ENCODE measurements around the gene SLC2A6. TPM values are rescaled to one million over a fixed set of nuclear protein-coding genes. Genes with fewer than 3 reads are reported as not detected.

The SLC2A6 gene
- total RNA-seq, 2 experiments from 2014 or later, result 6.3 to 7.1 TPM

GRCh38 chr9:133485531-133486260 is 6.8 kb upstream of the SLC2A6 start:
- peak overlapping the region; percentile 61 for H3K4me3 Mint-ChIP-seq
- H3K27ac Mint-ChIP-seq, result peak overlapping the region; percentile 76
- H3K4me1 Mint-ChIP-seq, result peaks cover 1% of the 10 kb centered on the region
- peaks cover 2% of the 10 kb centered on the region for H3K27me3 Mint-ChIP-seq
- peak; percentile 65 for DNase-seq
- peak; percentile 73 for ATAC-seq (ENCODE audit: low read depth)
- H3K9me3 Mint-ChIP-seq, result no peaks in the 10 kb centered on the region
- POLR2A ChIA-PET, result interaction anchor here (1.7 kb wide), 1 partner anchor 111 kb away, joined by 3 read pairs; no protein-coding TSS in a partner anchor
- H3K36me3 Mint-ChIP-seq, result no peaks in the 10 kb centered on the region

- no peaks in the 10 kb centered on the region for H3K9me3 Mint-ChIP-seq
- no peak overlapping the region for H3K4me3 Mint-ChIP-seq
- no peak overlapping the region for H3K27ac Mint-ChIP-seq
- no peak for ATAC-seq (ENCODE audit: low read depth)
- H3K36me3 Mint-ChIP-seq, result no peaks in the 10 kb centered on the region
- DNase-seq, result no peak
- peaks cover 2% of the 10 kb centered on the region for H3K27me3 Mint-ChIP-seq
- POLR2A ChIA-PET, result interaction anchor here (1.7 kb wide), 1 partner anchor 111 kb away, joined by 3 read pairs; no protein-coding TSS in a partner anchor
- peaks cover 2% of the 10 kb centered on the region for H3K4me1 Mint-ChIP-seq
These were observed 6.0 kb upstream of the SLC2A6 start for GRCh38 chr9:133484671-133485437.

- Mint-ChIP-seq H3K27me3 (peaks cover 2% of the 10 kb centered on the region), H3K36me3 (no peaks in the 10 kb centered on the region), H3K4me3 (no peak overlapping the region), H3K9me3 (no peaks in the 10 kb centered on the region), H3K27ac (no peak overlapping the region), H3K4me1 (peaks cover 7% of the 10 kb centered on the region)
- no peak for DNase-seq
- no peak for ATAC-seq (ENCODE audit: low read depth)
- POLR2A ChIA-PET, result no interaction called here
These were observed 4.7 kb upstream of the SLC2A6 start for GRCh38 chr9:133483611-133484010.

GRCh38 chr9:133477992-133478850 is 678 bp downstream of the SLC2A6 start:
- ATAC-seq (ENCODE audit: low read depth) (peak; percentile 10), DNase-seq (no peak)

GRCh38 chr9:133477461-133477860 is 1.4 kb downstream of the SLC2A6 start:
- Mint-ChIP-seq H3K27me3 (no peaks in the 10 kb centered on the region), H3K36me3 (no peaks in the 10 kb centered on the region), H3K9me3 (no peaks in the 10 kb centered on the region), H3K27ac (no peak overlapping the region), H3K4me3 (peak overlapping the region; percentile 76), H3K4me1 (peaks cover 11% of the 10 kb centered on the region)
- ATAC-seq (ENCODE audit: low read depth), result no peak
- POLR2A ChIA-PET, result interaction anchor here (1.0 to 1.4 kb wide), 2 partner anchors 19 to 60 kb away, joined by 3 read pairs; partner anchors contain the start of gene REXO4
- no peak for DNase-seq

More at GRCh38 chr9:133477992-133478850, 678 bp downstream of the SLC2A6 start:
- peaks cover 11% of the 10 kb centered on the region for H3K4me1 Mint-ChIP-seq
- no peaks in the 10 kb centered on the region for H3K27me3 Mint-ChIP-seq
- H3K36me3 Mint-ChIP-seq, result no peaks in the 10 kb centered on the region
- peak overlapping the region; percentile 76 for H3K4me3 Mint-ChIP-seq
- POLR2A ChIA-PET, result interaction anchor here (0.5 to 1.8 kb wide), 8 partner anchors 13 to 1628 kb away, joined by 3 to 6 read pairs (median 4); partner anchors contain the start of genes CACFD1 and REXO4
- H3K27ac Mint-ChIP-seq, result peak overlapping the region; percentile 56
- no peaks in the 10 kb centered on the region for H3K9me3 Mint-ChIP-seq

- ATAC-seq (ENCODE audit: low read depth) (no peak), DNase-seq (no peak)
- POLR2A ChIA-PET, result interaction anchor here (1.0 kb wide), 1 partner anchor 19 kb away, joined by 3 read pairs; no protein-coding TSS in a partner anchor
- Mint-ChIP-seq H3K27me3 (no peaks in the 10 kb centered on the region), H3K4me3 (no peak overlapping the region), H3K4me1 (peaks cover 11% of the 10 kb centered on the region), H3K9me3 (no peaks in the 10 kb centered on the region), H3K27ac (no peak overlapping the region), H3K36me3 (no peaks in the 10 kb centered on the region)
These were observed 2.0 kb downstream of the SLC2A6 start for GRCh38 chr9:133476941-133477340.

GRCh38 chr9:133476036-133476931 is 2.6 kb downstream of the SLC2A6 start:
- POLR2A ChIA-PET, result no interaction called here
- H3K27ac Mint-ChIP-seq, result no peak overlapping the region
- H3K27me3 Mint-ChIP-seq, result no peaks in the 10 kb centered on the region
- DNase-seq (no peak), ATAC-seq (ENCODE audit: low read depth) (no peak)
- H3K4me1 Mint-ChIP-seq, result peaks cover 11% of the 10 kb centered on the region
- H3K4me3 Mint-ChIP-seq, result no peak overlapping the region
- no peaks in the 10 kb centered on the region for H3K36me3 Mint-ChIP-seq
- no peaks in the 10 kb centered on the region for H3K9me3 Mint-ChIP-seq

GRCh38 chr9:133475292-133476012 is 3.4 kb downstream of the SLC2A6 start:
- Mint-ChIP-seq H3K4me3 (no peak overlapping the region), H3K36me3 (no peaks in the 10 kb centered on the region), H3K4me1 (peaks cover 11% of the 10 kb centered on the region), H3K27ac (no peak overlapping the region), H3K27me3 (no peaks in the 10 kb centered on the region), H3K9me3 (no peaks in the 10 kb centered on the region)
- DNase-seq (no peak), ATAC-seq (ENCODE audit: low read depth) (no peak)
- POLR2A ChIA-PET, result interaction anchor here (0.6 kb wide), 1 partner anchor 24 kb away, joined by 7 read pairs; no protein-coding TSS in a partner anchor

- H3K27ac Mint-ChIP-seq, result no peak overlapping the region
- DNase-seq (no peak), ATAC-seq (ENCODE audit: low read depth) (no peak)
- POLR2A ChIA-PET, result interaction anchor here (0.6 kb wide), 1 partner anchor 23 kb away, joined by 7 read pairs; no protein-coding TSS in a partner anchor
- H3K4me3 Mint-ChIP-seq, result no peak overlapping the region
- H3K36me3 Mint-ChIP-seq, result no peaks in the 10 kb centered on the region
- no peaks in the 10 kb centered on the region for H3K9me3 Mint-ChIP-seq
- no peaks in the 10 kb centered on the region for H3K27me3 Mint-ChIP-seq
- peaks cover 10% of the 10 kb centered on the region for H3K4me1 Mint-ChIP-seq
These were observed 4.0 kb downstream of the SLC2A6 start for GRCh38 chr9:133474853-133475252.

GRCh38 chr9:133474215-133474614 is 4.7 kb downstream of the SLC2A6 start:
- Mint-ChIP-seq H3K27ac (peak overlapping the region; percentile 45), H3K9me3 (no peaks in the 10 kb centered on the region), H3K4me3 (no peak overlapping the region), H3K36me3 (no peaks in the 10 kb centered on the region), H3K4me1 (peaks cover 5% of the 10 kb centered on the region), H3K27me3 (no peaks in the 10 kb centered on the region)
- ATAC-seq (ENCODE audit: low read depth) (no peak), DNase-seq (no peak)
- POLR2A ChIA-PET, result no interaction called here

- H3K36me3 Mint-ChIP-seq, result no peaks in the 10 kb centered on the region
- no peaks in the 10 kb centered on the region for H3K9me3 Mint-ChIP-seq
- no peak for DNase-seq
- no peaks in the 10 kb centered on the region for H3K27me3 Mint-ChIP-seq
- no peak for ATAC-seq (ENCODE audit: low read depth)
- POLR2A ChIA-PET, result no interaction called here
- peaks cover 5% of the 10 kb centered on the region for H3K4me1 Mint-ChIP-seq
- H3K4me3 Mint-ChIP-seq, result no peak overlapping the region
- H3K27ac Mint-ChIP-seq, result no peak overlapping the region
These were observed 5.2 kb downstream of the SLC2A6 start for GRCh38 chr9:133473743-133474142.
